ENCODE measurements around the gene SCFD2. TPM values are rescaled to one million over a fixed set of nuclear protein-coding genes. Genes with fewer than 3 reads are reported as not detected.

SCFD2 gene
- total and polyA plus RNA-seq, 2 of the 8 experiments (the other 6 are each of a cell fraction or from before 2014, with no cell fraction given), result 6.2 to 10.2 TPM

DNA sequence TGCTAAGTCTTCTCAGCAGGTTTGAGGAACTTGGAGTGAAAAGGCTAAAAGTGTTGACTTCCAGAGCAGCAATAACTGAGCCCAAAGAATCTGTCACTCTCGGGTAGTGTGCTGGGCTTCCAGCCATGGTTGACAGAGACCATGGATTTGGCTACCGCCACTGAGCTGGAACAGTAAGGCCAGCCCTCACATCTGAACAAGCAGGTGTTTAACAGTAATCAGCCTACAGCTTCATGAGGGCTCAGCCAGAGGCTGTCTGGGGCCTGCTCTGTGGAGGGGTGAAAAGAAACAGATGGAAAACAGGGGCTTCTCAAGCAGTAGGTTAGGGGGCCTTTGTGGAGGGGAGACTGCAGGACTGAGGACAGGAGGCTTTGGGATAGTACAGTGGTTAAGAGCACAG is 488.8 kb downstream of the SCFD2 start:
- no peaks in the 10 kb centered on the region for H3K79me2 ChIP-seq (ENCODE audit: control insufficient read depth in 1 of 2, insufficient read depth in 2 of 2, low read length in 2 of 2)
- no peak overlapping the region for H2BK5ac ChIP-seq (ENCODE audit: low read depth, low read length)
- no peaks in the 10 kb centered on the region for H4K20me1 ChIP-seq (replicated peaks in 1 of 2; ENCODE audit: control insufficient read depth in 1 of 2, insufficient read depth in 2 of 2, low read length in 2 of 2)
- no peak overlapping the region for H3K14ac ChIP-seq (ENCODE audit: insufficient read length)
- no peak overlapping the region for H3K18ac ChIP-seq (ENCODE audit: extremely low read depth, low read length)
- ChIA-PET POLR2A (ENCODE audit: partially characterized antibody) (interaction anchor here (0.9 to 3.7 kb wide), 6 partner anchors 9 to 154 kb away, joined by 3 to 16 read pairs (median 8); no protein-coding TSS in a partner anchor), CTCF (ENCODE audit: partially characterized antibody) (interaction anchor here (0.8 to 2.3 kb wide), 5 partner anchors 8 to 287 kb away, joined by 3 to 6 read pairs (median 3); no protein-coding TSS in a partner anchor)
- no peaks in the 10 kb centered on the region for H3K79me1 ChIP-seq (ENCODE audit: low read depth, low read length)
- no peaks in the 10 kb centered on the region for H3K23me2 ChIP-seq (ENCODE audit: low read depth, low read length)
- H3K36me3 ChIP-seq (ENCODE audit: control insufficient read depth in 2 of 4, insufficient read depth in 4 of 4, low read length in 3 of 4), result no peaks in the 10 kb centered on the region
- H4K91ac ChIP-seq (replicated peaks; ENCODE audit: insufficient read length, low read length), result peak overlapping the region; percentile 71
- no peak overlapping the region for H3K9ac ChIP-seq (replicated peaks in 1 of 4; ENCODE audit: extremely low read depth in 1 of 4, low read depth in 3 of 4, low read length in 3 of 4)
- H2AK5ac ChIP-seq (ENCODE audit: low read depth, low read length), result no peak overlapping the region
- no peak overlapping the region for H3K4me3 ChIP-seq (ENCODE audit: extremely low read depth in 1 of 4, insufficient read depth in 2 of 4, low read depth in 3 of 4, low read length in 4 of 4)
- H2BK12ac ChIP-seq (ENCODE audit: low read depth, low read length), result peak overlapping the region; percentile 32; the same call in 1 of the 2 replicates
- H2AFZ ChIP-seq (ENCODE audit: low read length), result no peak overlapping the region
- no peak overlapping the region for H2BK120ac ChIP-seq (replicated peaks; ENCODE audit: low read depth, low read length)
- H3K27ac ChIP-seq (ENCODE audit: low read depth, low read length), result no peak overlapping the region
- no peaks in the 10 kb centered on the region for H3K9me3 ChIP-seq (ENCODE audit: insufficient read depth in 2 of 2, low read depth in 1 of 2, low read length in 1 of 2)
- H4K5ac ChIP-seq (ENCODE audit: insufficient read length, low read depth, low read length), result no peak overlapping the region
- DNase-seq (ENCODE audit: low read depth in 1 of 2, low spot score in 2 of 2) (no peak), FAIRE-seq (no peak)
- H3K4ac ChIP-seq (replicated peaks; ENCODE audit: insufficient read length, low read depth, low read length), result no peak overlapping the region
- H3K23ac ChIP-seq (ENCODE audit: insufficient read length), result no peak overlapping the region
- 100% methylated on average over 2 of the region's 2 CpGs; no CpG with 5 or more reads in 1 of the 2 experiments for WGBS, 2 experiments (ENCODE audit: extremely low coverage in 1 of 2, insufficient coverage in 1 of 2, insufficient read length in 1 of 2, insufficient replicate concordance in 2 of 2, low coverage in 1 of 2, low lambda C conversion rate in 2 of 2, missing lambda C conversion rate in 1 of 2)
- no peak overlapping the region for H3K4me2 ChIP-seq (ENCODE audit: insufficient read depth in 1 of 2, low read depth in 2 of 2, low read length in 2 of 2)
- no peak overlapping the region for H2BK15ac ChIP-seq (ENCODE audit: low read length)
- no peaks in the 10 kb centered on the region; a peak in 1 of 7 replicates for H3K27me3 ChIP-seq (replicated peaks in 1 of 4; ENCODE audit: control insufficient read depth in 3 of 4, extremely low read depth in 1 of 4, insufficient read depth in 3 of 4, low read length in 3 of 4)
- H4K8ac ChIP-seq (ENCODE audit: extremely low read depth, insufficient read depth, low read length), result no peak overlapping the region
- H3K4me1 ChIP-seq (replicated peaks in 1 of 4; ENCODE audit: control insufficient read depth in 3 of 4, insufficient read depth in 4 of 4, low read length in 3 of 4), result peaks cover 6 to 29% (median 20%) of the 10 kb centered on the region in 4 experiments
- 0 out of 2 replicates have a peak overlapping the region, but pooled peaks have one; percentile 63 for H2BK20ac ChIP-seq (ENCODE audit: low read length)
- H3K56ac ChIP-seq (replicated peaks; ENCODE audit: insufficient read length, low read depth, low read length), result no peak overlapping the region
- TF ChIP-seq CBX5 (IDR thresholded peaks at IDR 0.05; ENCODE audit: low read depth, low read length), result no peak
- TF ChIP-seq RXRA (IDR thresholded peaks at IDR 0.05; ENCODE audit: insufficient read depth, low read depth, low read length), result no peak

All from H1 (cell line).